Adrenal gland (tissue), 5 donors: ENCODE results near the gene ASB11.

Experiments
- POLR2A ChIP-seq, 2 donors: fragments of 450-650 bp; IDR thresholded peaks; one replicate each; pipeline ENCODE4 v1.6.1; 2017; ENCODE audit warnings: antibody characterized with exemption in 2 of 2, mild to moderate bottlenecking in 2 of 2, moderate library complexity in 1 of 2
- TF ChIP-seq, protein P1 (sequence below), 6 experiments: fragments of 450-650 bp in 4 of 6; fragments of 200-600 bp in 2 of 6; sonication (generic) in 1 of 6; IDR thresholded peaks; 1 replicate in 5 of 6; 2 replicates in 1 of 6; pipeline versions ENCODE4 v1.5.1 to v1.8.0; 2016 to 2021; ENCODE audit warnings: antibody characterized with exemption in 6 of 6, mild to moderate bottlenecking in 2 of 6, moderate library complexity in 1 of 6
- donor health status: DM: no; HTN: no; CAD: no.

GRCh38 chrX:15311119-15311518 lies 4.3 kb downstream of the ASB11 start:
- TF ChIP-seq, protein P1, sequence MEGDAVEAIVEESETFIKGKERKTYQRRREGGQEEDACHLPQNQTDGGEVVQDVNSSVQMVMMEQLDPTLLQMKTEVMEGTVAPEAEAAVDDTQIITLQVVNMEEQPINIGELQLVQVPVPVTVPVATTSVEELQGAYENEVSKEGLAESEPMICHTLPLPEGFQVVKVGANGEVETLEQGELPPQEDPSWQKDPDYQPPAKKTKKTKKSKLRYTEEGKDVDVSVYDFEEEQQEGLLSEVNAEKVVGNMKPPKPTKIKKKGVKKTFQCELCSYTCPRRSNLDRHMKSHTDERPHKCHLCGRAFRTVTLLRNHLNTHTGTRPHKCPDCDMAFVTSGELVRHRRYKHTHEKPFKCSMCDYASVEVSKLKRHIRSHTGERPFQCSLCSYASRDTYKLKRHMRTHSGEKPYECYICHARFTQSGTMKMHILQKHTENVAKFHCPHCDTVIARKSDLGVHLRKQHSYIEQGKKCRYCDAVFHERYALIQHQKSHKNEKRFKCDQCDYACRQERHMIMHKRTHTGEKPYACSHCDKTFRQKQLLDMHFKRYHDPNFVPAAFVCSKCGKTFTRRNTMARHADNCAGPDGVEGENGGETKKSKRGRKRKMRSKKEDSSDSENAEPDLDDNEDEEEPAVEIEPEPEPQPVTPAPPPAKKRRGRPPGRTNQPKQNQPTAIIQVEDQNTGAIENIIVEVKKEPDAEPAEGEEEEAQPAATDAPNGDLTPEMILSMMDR (IDR thresholded peaks at IDR 0.05): no peak
- TF ChIP-seq POLR2A (IDR thresholded peaks at IDR 0.05): no peak
